GM12878 (cell line): Measurements from ENCODE around the gene IFT122.

Source experiments
- CBX5 ChIP-seq: sonication (generic); IDR thresholded peaks from 2 replicates; pipeline ENCODE4 v1.6.1; 2016; ENCODE audit warnings: low read depth, moderate library complexity, mild to moderate bottlenecking, inconsistent platforms
- CHD1 ChIP-seq: IDR thresholded peaks from 2 replicates; pipeline ENCODE4 v1.6.1; 2012; ENCODE audit warnings: low read depth, low read length, improper control_type of control experiment
- CTCF ChIP-seq, 3 experiments: IDR thresholded peaks in 2 of 3; conservative IDR thresholded peaks in 1 of 3; 2 replicates each; pipeline ENCODE4 v1.5.1; 2011; ENCODE audit warnings: low read depth in 3 of 3, low read length in 3 of 3, mild to moderate bottlenecking in 3 of 3, control low read depth in 2 of 3, moderate library complexity in 2 of 3, inconsistent platforms in 1 of 3, mixed read lengths in 1 of 3; ENCODE audit not compliant: control insufficient read depth in 2 of 3, insufficient read depth in 1 of 3; ENCODE audit errors: extremely low read depth in 1 of 3
- E2F4 ChIP-seq: IDR thresholded peaks from 2 replicates; pipeline ENCODE4 v1.6.1; 2012; ENCODE audit warnings: low read depth, low read length, improper control_type of control experiment
- EZH2 ChIP-seq: IDR thresholded peaks from 2 replicates; pipeline ENCODE4 v1.6.1; 2012; ENCODE audit warnings: low read depth, mild to moderate bottlenecking, control low read depth, inconsistent platforms, low read length, borderline replicate concordance; ENCODE audit not compliant: control insufficient read depth
- FOXM1 ChIP-seq: IDR thresholded peaks from 2 replicates; pipeline ENCODE4 v1.6.1; 2012; ENCODE audit warnings: low read depth, mild to moderate bottlenecking, inconsistent platforms, low read length, moderate library complexity
- MEF2A ChIP-seq: IDR thresholded peaks from 2 replicates; pipeline ENCODE4 v1.6.1; 2011; ENCODE audit warnings: low read depth, mild to moderate bottlenecking, low read length, moderate library complexity; ENCODE audit not compliant: insufficient read depth
- MYC ChIP-seq: IDR thresholded peaks from 2 replicates; pipeline ENCODE4 v1.6.1; 2011; ENCODE audit warnings: mild to moderate bottlenecking, low read length, moderate library complexity, inconsistent platforms; ENCODE audit not compliant: insufficient read depth, insufficient replicate concordance, insufficient read length, severe bottlenecking
- RAD21 ChIP-seq: IDR thresholded peaks from 2 replicates; pipeline ENCODE4 v1.6.1; 2011; ENCODE audit warnings: mild to moderate bottlenecking, low read depth, low read length, moderate library complexity; ENCODE audit not compliant: insufficient read depth
- RB1 ChIP-seq: fragments of 450-650 bp; formaldehyde crosslinking; IDR thresholded peaks from 2 replicates; pipeline ENCODE4 v1.6.1; 2017; ENCODE audit warnings: mild to moderate bottlenecking, borderline replicate concordance
- REST ChIP-seq: IDR thresholded peaks from 2 replicates; pipeline ENCODE4 v1.6.1; 2012; ENCODE audit warnings: mild to moderate bottlenecking, low read depth, low read length
- SUZ12 ChIP-seq: fragments of 200-600 bp; sonication (generic); IDR thresholded peaks from one replicate; pipeline ENCODE4 v1.6.1; 2018; ENCODE audit warnings: antibody characterized with exemption, mild to moderate bottlenecking; ENCODE audit not compliant: unreplicated experiment

- TF ChIP-seq EZH2: no peak
- TF ChIP-seq CBX5: no peak
- no peak for TF ChIP-seq E2F4
- TF ChIP-seq REST: no peak
- TF ChIP-seq MEF2A: no peak
- no peak for TF ChIP-seq CTCF (IDR thresholded peaks at IDR 0.05 in 2 of 3, conservative IDR thresholded peaks at IDR 0.05 in 1 of 3; ENCODE audit: control insufficient read depth in 2 of 3, extremely low read depth in 1 of 3, insufficient read depth in 1 of 3, low read depth in 3 of 3, low read length in 3 of 3)
- no peak for TF ChIP-seq SUZ12
- no peak for TF ChIP-seq FOXM1
- TF ChIP-seq RB1: no peak
- TF ChIP-seq RAD21: no peak
- TF ChIP-seq MYC: no peak
- no peak for TF ChIP-seq CHD1
These were observed 8.3 kb downstream of the IFT122 start for GRCh38 chr3:129448186-129448895.
